Lower leg skin (tissue), 4 donors: ENCODE data around the gene PPP1R13B. TPM values are rescaled to one million over a fixed set of nuclear protein-coding genes. Genes with fewer than 3 reads are reported as not detected.

ENCODE experiments used
- DNase-seq, 2 donors: peaks; one replicate each; pipeline ENCODE4 v3.0.0-alpha.2; 2019; ENCODE audit warnings: low spot score in 2 of 2
- H3K4me3 ChIP-seq: fragments of 200-600 bp; sonication (generic); 2 replicates; pipeline ENCODE4 v1.5.1; 2017; ENCODE audit warnings: mild to moderate bottlenecking, low read depth; ENCODE audit not compliant: poor library complexity, severe bottlenecking
- CTCF ChIP-seq, 3 donors: fragments of 450-650 bp; IDR thresholded peaks; one replicate each; pipeline ENCODE4 v1.5.1; 2016; ENCODE audit warnings: antibody characterized with exemption in 3 of 3, mild to moderate bottlenecking in 3 of 3, moderate library complexity in 2 of 3
- POLR2A ChIP-seq, 2 donors: fragments of 450-650 bp; IDR thresholded peaks; one replicate each; pipeline ENCODE4 v1.6.1; 2016 to 2017; ENCODE audit warnings: antibody characterized with exemption in 2 of 2, mild to moderate bottlenecking in 1 of 2, moderate library complexity in 1 of 2
- WGBS, 2 donors: methylation state at CpG; one replicate each; pipeline ENCODE4 v1.1.5; 2018; 5-methylcytosine and 5-hydroxymethylcytosine counted together
- intact Hi-C: fragments of 100-400 bp; cut with DNase I; formaldehyde crosslinking; loops from one replicate; pipeline ENCODE4 v1.15.0; 2023; ENCODE audit warnings: low total_unique reads
- total RNA-seq, 4 donors: library from RNA; depleted of rRNA; stranded (reverse); fragments of >200 nt; gene quantifications; one replicate each; pipeline ENCODE4 v1.1.0, GENCODE V29; 2016

Gene PPP1R13B
- total RNA-seq, 4 donors from 2014 or later = 28.9 to 55.8 (median 41.5) TPM

- no peak overlapping the region for H3K4me3 ChIP-seq
- TF ChIP-seq CTCF (IDR thresholded peaks at IDR 0.05) (no peak), POLR2A (IDR thresholded peaks at IDR 0.05) (no peak)
- no peak for DNase-seq
- intact Hi-C loops = no loop called here
- 93% methylated on average over 5 of the region's 5 CpGs for WGBS, 2 donors
Observed at GRCh38 chr14:103749452-103749851, 97.9 kb downstream of the PPP1R13B start.

- no peak for DNase-seq
- TF ChIP-seq CTCF (IDR thresholded peaks at IDR 0.05) (no peak), POLR2A (IDR thresholded peaks at IDR 0.05) (no peak)
- intact Hi-C loops = no loop called here
- 84 to 94% methylated on average over 4 to 5 of the region's 5 CpGs for WGBS, 2 donors
- H3K4me3 ChIP-seq = no peak overlapping the region
Observed at GRCh38 chr14:103748534-103748857, 98.9 kb downstream of the PPP1R13B start.

GRCh38 chr14:103746701-103747100 is 100.7 kb downstream of the PPP1R13B start:
- intact Hi-C loops = no loop called here
- 79 to 89% methylated on average over 10 of the region's 10 CpGs for WGBS, 2 donors
- no peak overlapping the region for H3K4me3 ChIP-seq
- TF ChIP-seq POLR2A (IDR thresholded peaks at IDR 0.05) (no peak), CTCF (IDR thresholded peaks at IDR 0.05) (no peak)
- DNase-seq = peak in 1 of 2 donors; percentile 62

GRCh38 chr14:103745424-103745823 is 102.0 kb downstream of the PPP1R13B start:
- 84 to 90% methylated on average over 5 of the region's 5 CpGs for WGBS, 2 donors
- intact Hi-C loops = no loop called here
- peak in 1 of 2 donors; percentile 45 for DNase-seq
- no peak overlapping the region for H3K4me3 ChIP-seq
- TF ChIP-seq CTCF (IDR thresholded peaks at IDR 0.05) = no peak
- no peak for TF ChIP-seq POLR2A (IDR thresholded peaks at IDR 0.05)

GRCh38 chr14:103744621-103745395 is 102.6 kb downstream of the PPP1R13B start:
- intact Hi-C loops = no loop called here
- peak in 1 of 2 donors; percentile 77 for DNase-seq
- H3K4me3 ChIP-seq = no peak overlapping the region
- no peak for TF ChIP-seq CTCF (IDR thresholded peaks at IDR 0.05)
- 82 to 86% methylated on average over 15 of the region's 15 CpGs for WGBS, 2 donors

GRCh38 chr14:103743691-103744090 is 103.7 kb downstream of the PPP1R13B start:
- WGBS, 2 donors = 85 to 86% methylated on average over 12 to 15 of the region's 15 CpGs
- peak in 1 of 2 donors; percentile 82 for DNase-seq
- TF ChIP-seq POLR2A (IDR thresholded peaks at IDR 0.05) (no peak), CTCF (IDR thresholded peaks at IDR 0.05) (no peak)
- H3K4me3 ChIP-seq = no peak overlapping the region
- intact Hi-C loops = no loop called here
